Stomach (tissue), 4 donors: Measurements from ENCODE around the gene TMEM62.

Experiments
- CTCF ChIP-seq, 7 experiments: fragments of 450-650 bp in 4 of 7; fragments of 200-600 bp in 3 of 7; sonication (generic) in 3 of 7; IDR thresholded peaks; one replicate each; pipeline ENCODE4 v1.5.1; 2016 to 2019; ENCODE audit warnings: antibody characterized with exemption in 7 of 7, control low read depth in 2 of 7, mild to moderate bottlenecking in 1 of 7
- POLR2A ChIP-seq, 4 donors: fragments of 450-650 bp; IDR thresholded peaks; one replicate each; pipeline ENCODE4 v1.6.1; 2016; ENCODE audit warnings: antibody characterized with exemption in 4 of 4, control low read depth in 2 of 4, mild to moderate bottlenecking in 1 of 4, moderate library complexity in 1 of 4
- POLR2AphosphoS5 ChIP-seq, 3 donors: sonication (generic); formaldehyde crosslinking; IDR thresholded peaks; one replicate each; pipeline ENCODE4 v1.6.1; 2016; ENCODE audit warnings: antibody characterized with exemption in 3 of 3

GRCh38 chr15:43232289-43232874 lies 99.0 kb downstream of the TMEM62 start:
- no peak for TF ChIP-seq POLR2AphosphoS5 (IDR thresholded peaks at IDR 0.05)
- no peak for TF ChIP-seq POLR2A (IDR thresholded peaks at IDR 0.05)
- no peak for TF ChIP-seq CTCF (IDR thresholded peaks at IDR 0.05)
